Stromal cell of bone marrow (primary cell): ENCODE measurements around the gene CDK17.

Source experiments
- DNase-seq: peaks from one replicate; pipeline ENCODE4 v3.0.0-alpha.2; 2012; ENCODE audit warnings: low read depth

CDK17 gene

GRCh38 chr12:96261557-96261956 lies 138.7 kb downstream of the CDK17 start:
- DNase-seq, result no peak

GRCh38 chr12:96260644-96261043 lies 139.6 kb downstream of the CDK17 start:
- DNase-seq, result no peak

GRCh38 chr12:96260231-96260630 lies 140.0 kb downstream of the CDK17 start:
- no peak for DNase-seq

GRCh38 chr12:96258104-96258961 lies 141.9 kb downstream of the CDK17 start:
- DNase-seq, result peak; percentile 68

- DNase-seq, result no peak
Measured at GRCh38 chr12:96257550-96258103, 142.6 kb downstream of the CDK17 start.

GRCh38 chr12:96256672-96257361 lies 143.4 kb downstream of the CDK17 start:
- no peak for DNase-seq

- peak; percentile 76 for DNase-seq
Measured at GRCh38 chr12:96255077-96255476, 145.2 kb downstream of the CDK17 start.

- DNase-seq, result no peak
Measured at GRCh38 chr12:96250119-96250685, 150.0 kb downstream of the CDK17 start.

GRCh38 chr12:96249196-96250118 lies 150.8 kb downstream of the CDK17 start:
- DNase-seq, result peak; percentile 61

GRCh38 chr12:96248136-96248931 lies 151.9 kb downstream of the CDK17 start:
- DNase-seq, result no peak

- DNase-seq, result no peak
Measured at GRCh38 chr12:96247563-96247962, 152.7 kb downstream of the CDK17 start.

- DNase-seq, result no peak
Measured at GRCh38 chr12:96246926-96247505, 153.2 kb downstream of the CDK17 start.

- DNase-seq, result no peak
Measured at GRCh38 chr12:96244826-96245225, 155.4 kb downstream of the CDK17 start.

- no peak for DNase-seq
Measured at GRCh38 chr12:96242597-96242996, 157.6 kb downstream of the CDK17 start.

- DNase-seq, result peak; percentile 94
Measured at GRCh38 chr12:96241846-96242256, 158.4 kb downstream of the CDK17 start.

GRCh38 chr12:96241431-96241830 lies 158.8 kb downstream of the CDK17 start:
- no peak for DNase-seq

GRCh38 chr12:96240656-96241055 lies 159.6 kb downstream of the CDK17 start:
- no peak for DNase-seq

- DNase-seq, result no peak
Measured at GRCh38 chr12:96239711-96240635, 160.3 kb downstream of the CDK17 start.

GRCh38 chr12:96238336-96239047 lies 161.7 kb downstream of the CDK17 start:
- no peak for DNase-seq
